Stimulated activated naive CD8-positive, alpha-beta T cell treated with anti-CD3 and anti-CD28 coated beads, Interleukin-15, amount 100 ng/mL, for 72 hours (primary cell): ENCODE results near the gene ETV3.
A peak's percentile ranks its signal among the peaks of the same experiment; 100 is the strongest.

ENCODE experiments used
- ATAC-seq: fragments of 150-1000 bp; cut with Tn5 transposase; 2 replicates; pipeline ENCODE4 v1.10.0; 2021; ENCODE audit warnings: mild to moderate bottlenecking, moderate library complexity
- DNase-seq, 2 donors: peaks; one replicate each; pipeline ENCODE4 v3.0.0; 2021 to 2022
- H3K27ac Mint-ChIP-seq, 2 donors: one replicate each; pipeline ENCODE4 v1.8.0; 2022; ENCODE audit warnings: mild to moderate bottlenecking in 2 of 2, mixed read lengths in 2 of 2, moderate library complexity in 2 of 2
- H3K27me3 Mint-ChIP-seq: one replicate; pipeline ENCODE4 v1.8.0; 2022; ENCODE audit warnings: mixed read lengths
- H3K4me1 Mint-ChIP-seq: one replicate; pipeline ENCODE4 v1.8.0; 2022; ENCODE audit warnings: mild to moderate bottlenecking, mixed read lengths
- H3K4me3 Mint-ChIP-seq, 2 donors: one replicate each; pipeline ENCODE4 v1.8.0; 2022; ENCODE audit warnings: mild to moderate bottlenecking in 2 of 2, mixed read lengths in 2 of 2, moderate library complexity in 1 of 2
- H3K9me3 Mint-ChIP-seq, 2 donors: one replicate each; pipeline ENCODE4 v1.8.0; 2022; ENCODE audit warnings: mixed read lengths in 2 of 2

ETV3 gene

DNA sequence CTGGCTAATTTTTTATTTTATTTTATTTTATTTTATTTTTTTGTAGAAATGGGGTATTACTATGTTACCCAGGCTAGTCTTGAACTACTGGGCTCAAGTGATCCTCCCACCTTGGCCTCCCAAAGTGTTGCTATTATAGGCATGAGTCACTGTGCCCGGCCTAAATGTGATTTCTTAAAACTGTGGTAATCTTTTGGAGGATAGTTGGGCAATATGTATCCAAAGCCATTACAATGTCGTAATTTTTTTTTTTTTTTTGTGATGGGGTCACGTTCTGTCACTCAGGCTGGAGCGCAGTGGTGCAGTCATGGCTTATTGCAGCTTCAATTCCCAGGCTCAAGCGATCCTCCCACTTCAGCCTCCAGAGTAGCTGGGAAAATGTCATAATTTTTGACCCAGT lies 52.8 kb downstream of the ETV3 start:
- H3K4me3 Mint-ChIP-seq = no peak overlapping the region
- peaks cover 5% of the 10 kb centered on the region for H3K4me1 Mint-ChIP-seq
- H3K27ac Mint-ChIP-seq = no peak overlapping the region
- ATAC-seq (no peak), DNase-seq (no peak)
- peaks cover 9% of the 10 kb centered on the region for H3K27me3 Mint-ChIP-seq
- no peaks in the 10 kb centered on the region for H3K9me3 Mint-ChIP-seq

GRCh38 chr1:157084720-157085119 lies 53.5 kb downstream of the ETV3 start:
- ATAC-seq (no peak), DNase-seq (no peak)
- no peak overlapping the region for H3K4me3 Mint-ChIP-seq
- H3K9me3 Mint-ChIP-seq = no peaks in the 10 kb centered on the region
- H3K4me1 Mint-ChIP-seq = no peaks in the 10 kb centered on the region
- H3K27me3 Mint-ChIP-seq = peaks cover 2% of the 10 kb centered on the region
- no peak overlapping the region for H3K27ac Mint-ChIP-seq

DNA sequence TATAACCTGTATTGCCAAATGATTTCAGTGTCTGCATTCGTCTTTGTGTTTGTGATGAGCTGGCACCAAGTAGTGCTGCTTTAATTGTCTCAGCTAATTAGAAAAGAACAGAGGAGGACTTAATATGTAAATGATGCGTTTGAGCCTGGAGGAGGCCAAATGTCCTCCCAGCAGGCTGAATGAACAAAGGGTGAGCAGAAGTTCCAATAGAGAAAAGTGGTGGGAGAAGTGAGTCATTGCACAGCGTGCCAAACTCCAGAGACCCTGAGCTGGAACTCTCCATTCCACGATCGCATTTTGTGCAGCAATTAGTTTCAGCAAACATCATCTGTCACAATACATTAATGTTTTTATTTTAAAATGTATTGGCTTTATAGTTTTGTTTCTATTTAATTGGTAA lies 56.5 kb downstream of the ETV3 start:
- Mint-ChIP-seq H3K27me3 (peaks cover 12% of the 10 kb centered on the region), H3K4me1 (no peaks in the 10 kb centered on the region), H3K27ac (no peak overlapping the region), H3K9me3 (no peaks in the 10 kb centered on the region), H3K4me3 (no peak overlapping the region)
- ATAC-seq (no peak), DNase-seq (no peak)

DNA sequence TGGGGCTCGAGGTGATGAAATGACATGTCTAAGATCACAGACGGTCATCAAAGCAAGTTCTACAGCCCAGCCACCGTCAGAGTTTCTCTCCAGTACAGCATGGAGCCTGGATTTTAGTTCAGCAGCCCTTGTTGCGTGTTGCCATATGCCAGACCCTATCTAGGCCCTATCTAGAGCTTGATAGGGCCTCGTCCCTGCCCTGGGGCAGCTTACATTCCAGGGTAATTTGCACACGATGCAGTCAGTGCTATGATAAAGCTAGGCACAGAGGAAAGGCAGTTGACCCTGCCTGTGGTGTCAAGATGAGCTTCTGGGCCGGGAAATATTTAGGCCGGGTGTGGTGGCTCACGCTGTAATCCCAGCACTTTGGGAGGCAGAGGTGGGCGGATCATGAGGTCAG lies 57.5 kb downstream of the ETV3 start:
- peaks cover 14% of the 10 kb centered on the region for H3K27me3 Mint-ChIP-seq
- no peak for ATAC-seq
- no peaks in the 10 kb centered on the region for H3K4me1 Mint-ChIP-seq
- DNase-seq = no peak
- no peaks in the 10 kb centered on the region for H3K9me3 Mint-ChIP-seq
- H3K4me3 Mint-ChIP-seq = no peak overlapping the region
- H3K27ac Mint-ChIP-seq = no peak overlapping the region

DNA sequence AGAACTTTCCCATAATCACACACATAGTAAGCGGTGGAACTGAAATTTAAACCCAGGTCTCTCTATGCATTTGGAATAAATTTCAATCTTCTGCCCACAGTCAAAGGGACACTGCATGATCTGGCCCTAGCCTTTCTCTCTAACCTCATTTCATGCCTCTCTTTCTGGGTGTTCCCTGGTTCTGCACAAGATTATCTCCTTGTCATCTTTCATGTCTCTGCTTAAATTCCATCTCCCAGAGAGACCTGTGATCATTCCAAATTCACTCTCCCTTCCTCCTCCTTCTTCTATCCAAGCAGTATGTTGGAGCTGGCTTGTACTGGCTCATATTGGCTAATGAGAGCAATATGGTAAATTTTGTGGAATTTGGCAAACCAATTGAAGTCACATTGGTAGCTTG lies 60.8 kb downstream of the ETV3 start:
- peaks cover 30% of the 10 kb centered on the region for H3K27me3 Mint-ChIP-seq

DNA sequence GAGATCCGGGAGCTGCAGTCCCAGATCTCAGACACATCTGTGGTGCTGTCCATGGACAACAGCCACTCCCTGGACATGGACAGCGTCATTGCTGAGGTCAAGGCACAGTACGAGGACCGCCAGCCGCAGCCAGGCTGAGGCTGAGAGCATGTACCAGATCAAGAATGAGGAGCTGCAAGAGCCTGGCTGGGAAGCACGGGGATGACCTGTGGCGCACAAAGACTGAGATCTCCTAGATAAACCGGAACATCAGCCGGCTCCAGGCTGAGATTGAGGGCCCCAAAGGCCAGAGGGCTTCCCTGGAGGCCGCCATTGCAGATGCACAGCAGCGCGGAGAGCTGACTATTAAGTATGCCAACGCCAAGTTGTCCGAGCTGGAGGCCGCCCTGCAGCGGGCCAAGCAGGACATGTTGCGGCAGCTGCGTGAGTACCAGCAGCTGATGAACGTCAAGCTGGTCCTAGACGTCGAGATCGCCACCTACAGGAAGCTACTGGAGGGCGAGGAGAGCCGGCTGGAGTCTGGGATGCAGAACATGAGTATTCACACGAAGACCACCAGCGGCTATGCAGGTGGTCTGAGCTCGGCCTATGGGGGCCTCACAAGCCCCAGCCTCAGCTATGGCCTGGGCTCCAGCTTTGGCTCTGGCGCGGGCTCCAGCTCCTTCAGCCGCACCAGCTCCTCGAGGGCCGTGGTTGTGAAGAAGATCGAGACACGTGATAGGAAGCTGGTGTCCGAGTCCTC lies 64.1 kb downstream of the ETV3 start:
- ATAC-seq (no peak), DNase-seq (peak; percentile 33 to 51)
- Mint-ChIP-seq H3K27ac (no peak overlapping the region), H3K9me3 (no peaks in the 10 kb centered on the region), H3K4me3 (peak overlapping the region in 1 of 2 donors; percentile 14), H3K4me1 (peaks cover 8% of the 10 kb centered on the region), H3K27me3 (peaks cover 30% of the 10 kb centered on the region)

More for the DNA sequence above, 60.8 kb downstream of the ETV3 start:
- no peak for ATAC-seq
- DNase-seq = no peak
- peaks cover 8% of the 10 kb centered on the region for H3K4me1 Mint-ChIP-seq
- no peak overlapping the region for H3K27ac Mint-ChIP-seq
- no peaks in the 10 kb centered on the region for H3K9me3 Mint-ChIP-seq
- no peak overlapping the region for H3K4me3 Mint-ChIP-seq
